ENCODE results near the gene ELFN2.

Gene ELFN2

DNA sequence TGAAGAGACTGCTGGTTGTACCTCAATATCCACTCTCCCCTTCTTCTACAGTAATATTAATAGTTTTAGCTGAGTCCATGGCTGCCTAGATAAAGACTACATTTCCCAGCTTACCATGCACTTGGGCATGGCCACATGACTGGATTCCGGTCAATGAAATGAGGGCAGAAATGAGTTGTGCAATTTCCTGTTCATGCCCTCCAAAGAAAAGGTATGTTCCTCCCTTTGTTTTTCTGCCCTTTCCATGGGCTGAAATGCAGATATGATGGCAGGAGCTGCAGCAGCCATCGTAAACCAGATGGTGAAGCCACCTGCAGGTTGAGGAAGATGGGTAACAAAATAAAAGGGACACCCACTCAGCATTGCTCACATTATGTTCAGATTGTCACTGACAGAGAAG, 15.3 kb upstream of the ELFN2 start:
- Histone ChIP-seq H3K36me3 (ENCODE audit: control insufficient read depth in 5 of 5, insufficient read depth in 5 of 5, low read length in 5 of 5) (no peaks in the 10 kb centered on the region), H3K27me3 (ENCODE audit: control insufficient read depth in 5 of 5, insufficient read depth in 4 of 5, low read length in 5 of 5) (peaks cover 6 to 14% (median 11%) of the 10 kb centered on the region in 5 donors), H3K9me3 (ENCODE audit: control insufficient read depth in 5 of 5, low read length in 5 of 5) (peaks cover 0 to 13% (median 10%) of the 10 kb centered on the region in 5 donors), H3K4me1 (ENCODE audit: control insufficient read depth in 5 of 5, insufficient read depth in 5 of 5, low read length in 5 of 5) (no peaks in the 10 kb centered on the region), H3K27ac (ENCODE audit: low read depth, low read length) (no peak overlapping the region), H3K9ac (ENCODE audit: low read length in 5 of 5) (no peak overlapping the region), H3K4me3 (ENCODE audit: low read depth in 1 of 5, low read length in 5 of 5) (no peak overlapping the region)

DNA sequence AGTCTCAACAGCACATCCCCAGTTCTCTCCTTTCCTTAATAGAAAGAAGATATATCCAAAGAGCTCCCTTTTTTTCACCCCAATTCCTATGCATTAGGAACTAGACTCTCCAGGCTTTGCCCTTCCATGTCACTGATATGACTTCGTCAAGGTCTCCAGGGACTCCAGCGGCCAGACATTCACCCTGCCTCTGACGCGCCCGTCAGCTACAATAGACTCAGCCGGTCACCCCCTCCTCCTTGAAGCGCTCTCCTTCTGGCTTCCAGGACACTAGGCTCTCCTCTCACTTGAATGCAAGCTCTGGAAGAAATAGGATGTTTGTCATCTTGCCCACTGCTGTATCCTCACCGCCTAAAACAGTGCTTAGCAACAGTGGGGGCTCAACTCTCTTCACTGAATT, 14.9 kb upstream of the ELFN2 start:
- H3K27ac ChIP-seq (ENCODE audit: low read depth, low read length): no peak overlapping the region
- H3K27me3 ChIP-seq (ENCODE audit: control insufficient read depth in 5 of 5, insufficient read depth in 4 of 5, low read length in 5 of 5): peaks cover 5 to 11% (median 9%) of the 10 kb centered on the region in 5 donors
- no peak overlapping the region for H3K9ac ChIP-seq (ENCODE audit: low read length in 5 of 5)
- H3K4me3 ChIP-seq (ENCODE audit: low read depth in 1 of 5, low read length in 5 of 5): no peak overlapping the region
- H3K9me3 ChIP-seq (ENCODE audit: control insufficient read depth in 5 of 5, low read length in 5 of 5): peaks cover 0 to 13% (median 10%) of the 10 kb centered on the region in 5 donors
- no peaks in the 10 kb centered on the region for H3K36me3 ChIP-seq (ENCODE audit: control insufficient read depth in 5 of 5, insufficient read depth in 5 of 5, low read length in 5 of 5)
- no peaks in the 10 kb centered on the region for H3K4me1 ChIP-seq (ENCODE audit: control insufficient read depth in 5 of 5, insufficient read depth in 5 of 5, low read length in 5 of 5)

DNA sequence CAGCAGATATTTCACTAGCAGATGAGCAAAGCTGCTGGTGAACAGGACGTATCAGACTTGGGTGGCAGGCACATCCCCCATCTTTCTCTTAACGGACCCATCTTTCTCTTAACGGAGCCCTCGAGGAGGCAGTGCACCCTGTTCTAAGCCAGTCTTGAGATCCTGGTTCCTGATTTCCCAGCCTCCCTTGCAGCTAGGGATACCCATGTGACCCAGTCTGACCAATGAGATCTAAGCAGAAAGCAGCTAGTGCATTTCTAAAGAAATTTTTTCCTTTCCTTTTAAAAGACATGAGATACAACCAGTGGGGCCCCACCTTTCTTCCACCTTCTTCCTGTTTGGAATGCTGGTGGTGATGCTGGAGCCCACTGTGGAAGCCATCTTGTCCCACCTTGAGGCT, 13.6 kb upstream of the ELFN2 start:
- H3K9me3 ChIP-seq (ENCODE audit: control insufficient read depth in 5 of 5, low read length in 5 of 5): peaks cover 0 to 13% (median 10%) of the 10 kb centered on the region in 5 donors
- no peak overlapping the region for H3K4me3 ChIP-seq (ENCODE audit: low read depth in 1 of 5, low read length in 5 of 5)
- H3K27ac ChIP-seq (ENCODE audit: low read depth, low read length): no peak overlapping the region
- no peaks in the 10 kb centered on the region for H3K4me1 ChIP-seq (ENCODE audit: control insufficient read depth in 5 of 5, insufficient read depth in 5 of 5, low read length in 5 of 5)
- H3K36me3 ChIP-seq (ENCODE audit: control insufficient read depth in 5 of 5, insufficient read depth in 5 of 5, low read length in 5 of 5): no peaks in the 10 kb centered on the region
- no peak overlapping the region for H3K9ac ChIP-seq (ENCODE audit: low read length in 5 of 5)
- peaks cover 5 to 13% (median 9%) of the 10 kb centered on the region in 5 donors for H3K27me3 ChIP-seq (ENCODE audit: control insufficient read depth in 5 of 5, insufficient read depth in 4 of 5, low read length in 5 of 5)

DNA sequence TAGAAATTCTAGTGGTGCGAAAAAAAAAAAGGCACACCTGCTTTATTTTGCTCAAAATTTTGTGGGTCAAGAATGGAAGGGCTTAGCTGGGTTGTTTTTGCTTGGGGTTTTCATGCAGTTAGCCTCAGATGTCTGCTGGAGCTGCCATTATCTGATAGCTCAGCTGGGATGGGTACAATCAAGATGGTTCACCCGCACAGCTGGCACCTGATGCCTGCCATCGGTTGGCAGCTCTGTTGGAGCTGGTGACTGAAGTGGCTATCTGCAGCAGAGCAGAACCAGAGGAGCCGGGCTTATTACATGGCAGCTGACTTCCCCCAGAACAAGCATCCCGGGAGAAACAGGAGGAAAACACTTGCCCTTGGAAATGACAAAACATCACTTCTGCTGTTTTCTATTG, 12.1 kb upstream of the ELFN2 start:
- Histone ChIP-seq H3K4me3 (ENCODE audit: low read depth in 1 of 5, low read length in 5 of 5) (no peak overlapping the region), H3K27ac (ENCODE audit: low read depth, low read length) (no peak overlapping the region), H3K4me1 (ENCODE audit: control insufficient read depth in 5 of 5, insufficient read depth in 5 of 5, low read length in 5 of 5) (no peaks in the 10 kb centered on the region), H3K9me3 (ENCODE audit: control insufficient read depth in 5 of 5, low read length in 5 of 5) (peaks cover 0 to 13% (median 10%) of the 10 kb centered on the region in 5 donors), H3K36me3 (ENCODE audit: control insufficient read depth in 5 of 5, insufficient read depth in 5 of 5, low read length in 5 of 5) (no peaks in the 10 kb centered on the region), H3K27me3 (ENCODE audit: control insufficient read depth in 5 of 5, insufficient read depth in 4 of 5, low read length in 5 of 5) (peaks cover 9 to 23% (median 15%) of the 10 kb centered on the region in 5 donors), H3K9ac (ENCODE audit: low read length in 5 of 5) (no peak overlapping the region)

DNA sequence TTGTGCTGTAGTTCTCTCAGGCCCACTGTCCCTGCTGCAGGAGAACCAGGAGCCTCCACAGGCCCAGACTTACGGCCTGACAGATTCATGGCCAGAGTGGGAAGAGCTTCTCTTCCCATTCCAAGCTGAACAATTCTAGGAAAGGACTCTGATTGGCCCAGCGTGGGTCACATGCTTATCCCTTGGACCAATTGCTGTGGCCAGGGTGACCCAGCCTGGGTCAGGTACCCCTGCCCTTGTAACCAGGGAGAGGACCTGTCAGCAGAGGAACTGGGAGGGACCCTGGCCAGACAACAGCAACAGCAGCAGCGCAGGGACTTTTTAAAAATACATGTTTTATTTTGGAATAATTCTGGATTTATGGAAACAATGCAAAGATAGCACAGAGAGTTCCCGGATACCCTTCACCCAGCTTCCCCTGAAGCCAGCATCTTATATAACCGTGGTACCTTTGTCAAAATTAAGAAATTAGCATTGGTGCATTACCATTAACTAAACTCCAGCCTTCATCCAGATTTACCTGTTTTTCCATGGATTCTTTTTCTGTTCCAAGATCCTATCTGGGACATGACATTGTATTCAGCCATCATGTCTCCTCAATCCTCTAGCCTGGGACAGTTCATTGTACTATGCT, 8.8 kb upstream of the ELFN2 start:
- Histone ChIP-seq H3K27ac (ENCODE audit: low read depth, low read length) (no peak overlapping the region), H3K4me1 (ENCODE audit: control insufficient read depth in 5 of 5, insufficient read depth in 5 of 5, low read length in 5 of 5) (peaks cover 0 to 7% (median 0%) of the 10 kb centered on the region in 5 donors), H3K27me3 (ENCODE audit: control insufficient read depth in 5 of 5, insufficient read depth in 4 of 5, low read length in 5 of 5) (peaks cover 19 to 53% (median 37%) of the 10 kb centered on the region in 5 donors), H3K9ac (ENCODE audit: low read length in 5 of 5) (no peak overlapping the region), H3K4me3 (ENCODE audit: low read depth in 1 of 5, low read length in 5 of 5) (no peak overlapping the region), H3K36me3 (ENCODE audit: control insufficient read depth in 5 of 5, insufficient read depth in 5 of 5, low read length in 5 of 5) (no peaks in the 10 kb centered on the region), H3K9me3 (ENCODE audit: control insufficient read depth in 5 of 5, low read length in 5 of 5) (peaks cover 0 to 12% (median 9%) of the 10 kb centered on the region in 5 donors)

DNA sequence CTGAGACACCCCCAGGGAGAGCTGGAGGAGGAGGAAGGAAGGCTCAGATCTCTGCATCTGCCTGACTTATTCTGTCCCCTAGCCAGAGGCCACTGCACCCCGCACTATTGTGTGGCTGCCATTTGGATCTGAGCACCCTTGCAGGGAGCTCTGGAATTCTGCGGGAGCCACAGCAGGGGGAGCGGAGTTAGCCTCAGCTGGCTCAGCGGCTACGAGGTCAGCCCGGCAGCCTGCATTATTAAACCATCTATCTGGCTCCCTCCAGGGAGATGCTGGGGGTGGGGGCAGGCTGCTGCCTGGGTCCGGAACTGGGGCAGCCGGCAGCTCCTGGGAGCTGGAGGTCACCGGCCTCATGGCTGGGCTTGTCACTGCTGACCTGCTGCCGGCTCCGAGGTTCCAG, 6.5 kb upstream of the ELFN2 start:
- H3K36me3 ChIP-seq (ENCODE audit: control insufficient read depth in 5 of 5, insufficient read depth in 5 of 5, low read length in 5 of 5): no peaks in the 10 kb centered on the region
- peaks cover 0 to 7% (median 0%) of the 10 kb centered on the region in 5 donors for H3K4me1 ChIP-seq (ENCODE audit: control insufficient read depth in 5 of 5, insufficient read depth in 5 of 5, low read length in 5 of 5)
- peaks cover 0 to 3% (median 0%) of the 10 kb centered on the region in 5 donors for H3K9me3 ChIP-seq (ENCODE audit: control insufficient read depth in 5 of 5, low read length in 5 of 5)
- no peak overlapping the region for H3K27ac ChIP-seq (ENCODE audit: low read depth, low read length)
- no peak overlapping the region for H3K9ac ChIP-seq (ENCODE audit: low read length in 5 of 5)
- peaks cover 25 to 68% (median 54%) of the 10 kb centered on the region in 5 donors for H3K27me3 ChIP-seq (ENCODE audit: control insufficient read depth in 5 of 5, insufficient read depth in 4 of 5, low read length in 5 of 5)
- no peak overlapping the region for H3K4me3 ChIP-seq (ENCODE audit: low read depth in 1 of 5, low read length in 5 of 5)

DNA sequence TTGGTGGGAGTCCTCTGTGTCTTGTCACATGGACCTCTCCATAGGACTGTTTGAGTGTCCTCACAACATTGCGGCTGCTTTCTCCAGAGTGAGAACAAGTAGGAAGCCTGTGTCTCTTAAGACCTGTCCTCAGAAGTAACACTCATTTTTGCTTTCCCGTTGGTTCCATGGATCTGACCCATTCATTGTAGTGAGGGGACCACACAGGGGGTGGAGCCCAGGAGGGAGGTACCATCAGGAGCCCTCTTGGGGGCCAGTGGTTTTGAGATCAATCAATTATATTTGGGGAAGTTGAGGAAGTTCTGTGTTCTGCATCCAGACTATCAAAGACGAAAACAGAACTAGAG, 5.4 kb upstream of the ELFN2 start:
- Histone ChIP-seq H3K36me3 (ENCODE audit: control insufficient read depth in 5 of 5, insufficient read depth in 5 of 5, low read length in 5 of 5) (no peaks in the 10 kb centered on the region), H3K4me3 (ENCODE audit: low read depth in 1 of 5, low read length in 5 of 5) (no peak overlapping the region), H3K4me1 (ENCODE audit: control insufficient read depth in 5 of 5, insufficient read depth in 5 of 5, low read length in 5 of 5) (peaks cover 0 to 10% (median 5%) of the 10 kb centered on the region in 5 donors), H3K9me3 (ENCODE audit: control insufficient read depth in 5 of 5, low read length in 5 of 5) (peaks cover 0 to 3% (median 0%) of the 10 kb centered on the region in 5 donors), H3K27me3 (ENCODE audit: control insufficient read depth in 5 of 5, insufficient read depth in 4 of 5, low read length in 5 of 5) (peaks cover 35 to 79% (median 62%) of the 10 kb centered on the region in 5 donors), H3K27ac (ENCODE audit: low read depth, low read length) (no peak overlapping the region), H3K9ac (ENCODE audit: low read length in 5 of 5) (no peak overlapping the region)

DNA sequence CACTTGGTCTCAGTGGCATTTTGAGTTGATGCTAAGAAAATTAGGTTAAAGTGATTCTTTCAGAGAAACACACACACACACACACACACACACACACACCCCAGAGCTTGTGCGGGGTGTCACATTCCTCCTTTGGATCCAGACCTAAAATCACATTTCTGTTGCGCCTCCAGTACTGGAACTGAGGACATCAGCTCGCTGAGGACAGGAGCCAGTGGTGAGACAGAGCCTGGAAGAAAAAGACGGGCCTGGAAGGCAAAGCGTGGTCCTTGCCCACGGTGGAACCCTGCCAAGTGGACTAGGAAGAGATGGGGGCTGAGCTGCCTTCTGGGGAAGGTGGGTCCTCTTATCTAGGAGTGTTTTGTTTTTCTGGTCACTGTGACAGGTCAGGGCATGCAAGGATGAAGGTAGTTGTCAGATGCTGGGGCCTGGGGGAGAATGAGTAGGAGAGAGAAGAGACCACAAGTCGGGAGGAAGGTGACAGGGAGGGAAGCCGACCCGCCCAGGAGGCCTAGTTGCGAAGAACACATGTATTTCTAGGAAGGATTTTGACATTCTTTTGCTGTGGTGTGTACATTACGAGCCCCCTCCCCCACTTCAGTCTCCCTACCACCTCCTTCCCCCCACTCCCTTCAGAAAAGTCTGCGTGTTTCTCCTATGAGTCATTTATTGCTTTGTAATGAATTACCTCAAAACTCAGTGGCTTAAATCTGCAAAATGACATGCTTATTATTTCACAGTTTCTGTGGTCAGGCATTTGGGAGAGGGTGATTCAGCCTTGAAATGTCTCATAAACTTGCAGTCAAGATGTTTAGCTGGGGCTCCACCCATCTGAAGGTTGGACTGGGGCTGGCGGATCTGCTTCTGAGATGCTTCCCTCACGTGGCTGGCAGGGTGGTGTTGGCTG, 4.8 kb upstream of the ELFN2 start:
- Histone ChIP-seq H3K4me1 (ENCODE audit: control insufficient read depth in 5 of 5, insufficient read depth in 5 of 5, low read length in 5 of 5) (peaks cover 0 to 11% (median 7%) of the 10 kb centered on the region in 5 donors), H3K27ac (ENCODE audit: low read depth, low read length) (no peak overlapping the region), H3K27me3 (ENCODE audit: control insufficient read depth in 5 of 5, insufficient read depth in 4 of 5, low read length in 5 of 5) (peaks cover 33 to 75% (median 62%) of the 10 kb centered on the region in 5 donors), H3K9me3 (ENCODE audit: control insufficient read depth in 5 of 5, low read length in 5 of 5) (peaks cover 0 to 3% (median 0%) of the 10 kb centered on the region in 5 donors), H3K9ac (ENCODE audit: low read length in 5 of 5) (no peak overlapping the region), H3K36me3 (ENCODE audit: control insufficient read depth in 5 of 5, insufficient read depth in 5 of 5, low read length in 5 of 5) (no peaks in the 10 kb centered on the region), H3K4me3 (ENCODE audit: low read depth in 1 of 5, low read length in 5 of 5) (no peak overlapping the region)

DNA sequence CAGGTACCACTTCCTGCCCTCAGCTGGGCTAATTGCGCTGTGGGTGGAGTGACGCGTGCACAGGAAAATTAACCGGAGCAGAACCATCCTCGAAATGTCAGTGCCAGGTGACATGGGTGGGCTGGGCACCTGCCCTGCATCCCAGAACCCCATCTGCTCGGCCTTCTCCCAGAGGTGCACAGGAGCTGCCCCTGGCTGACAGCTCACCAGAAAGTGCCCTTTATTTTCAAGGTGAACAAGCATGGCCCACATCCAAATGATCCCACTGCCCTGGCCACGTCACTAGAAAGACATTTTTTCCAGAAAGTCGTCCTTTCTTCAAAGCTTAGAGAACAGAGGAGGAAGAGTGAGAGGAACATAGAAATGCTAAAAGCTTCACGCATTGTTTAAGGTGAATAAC, 4.1 kb upstream of the ELFN2 start:
- Histone ChIP-seq H3K36me3 (ENCODE audit: control insufficient read depth in 5 of 5, insufficient read depth in 5 of 5, low read length in 5 of 5) (no peaks in the 10 kb centered on the region), H3K4me1 (ENCODE audit: control insufficient read depth in 5 of 5, insufficient read depth in 5 of 5, low read length in 5 of 5) (peaks cover 0 to 14% (median 10%) of the 10 kb centered on the region in 5 donors), H3K9ac (ENCODE audit: low read length in 5 of 5) (no peak overlapping the region), H3K4me3 (ENCODE audit: low read depth in 1 of 5, low read length in 5 of 5) (no peak overlapping the region), H3K9me3 (ENCODE audit: control insufficient read depth in 5 of 5, low read length in 5 of 5) (peaks cover 0 to 3% (median 0%) of the 10 kb centered on the region in 5 donors), H3K27me3 (ENCODE audit: control insufficient read depth in 5 of 5, insufficient read depth in 4 of 5, low read length in 5 of 5) (peaks cover 33 to 75% (median 67%) of the 10 kb centered on the region in 5 donors), H3K27ac (ENCODE audit: low read depth, low read length) (no peak overlapping the region)

DNA sequence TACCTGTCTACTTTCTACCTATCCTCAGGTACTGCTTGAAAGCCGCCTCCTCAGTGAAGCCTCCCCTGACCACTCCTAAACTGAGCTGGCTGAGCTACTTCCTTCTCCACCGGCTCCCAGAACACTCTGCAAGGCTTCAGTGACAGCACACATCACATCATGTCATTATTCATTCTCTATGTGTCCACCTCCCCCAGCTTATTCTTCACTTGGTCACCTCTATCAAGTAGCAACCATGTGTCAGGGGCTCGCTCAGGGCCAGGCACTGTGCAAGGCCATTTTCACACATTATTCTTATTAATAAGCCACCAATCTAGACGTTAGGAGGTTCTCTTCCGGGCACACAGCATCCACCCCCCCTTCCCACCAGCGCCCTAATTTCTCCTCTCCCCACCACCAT, 3.7 kb upstream of the ELFN2 start:
- H3K9me3 ChIP-seq (ENCODE audit: control insufficient read depth in 5 of 5, low read length in 5 of 5): peaks cover 0 to 3% (median 0%) of the 10 kb centered on the region in 5 donors
- no peak overlapping the region for H3K9ac ChIP-seq (ENCODE audit: low read length in 5 of 5)
- no peak overlapping the region for H3K4me3 ChIP-seq (ENCODE audit: low read depth in 1 of 5, low read length in 5 of 5)
- peaks cover 36 to 80% (median 72%) of the 10 kb centered on the region in 5 donors for H3K27me3 ChIP-seq (ENCODE audit: control insufficient read depth in 5 of 5, insufficient read depth in 4 of 5, low read length in 5 of 5)
- H3K27ac ChIP-seq (ENCODE audit: low read depth, low read length): no peak overlapping the region
- no peaks in the 10 kb centered on the region for H3K36me3 ChIP-seq (ENCODE audit: control insufficient read depth in 5 of 5, insufficient read depth in 5 of 5, low read length in 5 of 5)
- H3K4me1 ChIP-seq (ENCODE audit: control insufficient read depth in 5 of 5, insufficient read depth in 5 of 5, low read length in 5 of 5): peaks cover 0 to 16% (median 10%) of the 10 kb centered on the region in 5 donors
